Measurements from ENCODE around the gene CNBP.
"Not testable (repeated sequence)": the region's sequence is repeated elsewhere in the genome, so short reads cannot be mapped to it uniquely, and the experiment has no call there.

The CNBP gene

GRCh38 chr3:129196601-129197000 is 12.9 kb upstream of the CNBP start:
- Histone ChIP-seq H2AFZ (ENCODE audit: low read length) (no peak overlapping the region), H3K4me3 (ENCODE audit: low read length, poor library complexity, severe bottlenecking) (no peak overlapping the region), H3K9me2 (replicated peaks; ENCODE audit: low read depth, low read length) (no peaks in the 10 kb centered on the region), H3K4me2 (ENCODE audit: low read depth, low read length, poor library complexity, severe bottlenecking) (no peak overlapping the region), H3K36me3 (ENCODE audit: insufficient read depth, low read length) (no peaks in the 10 kb centered on the region), H3K27me3 (ENCODE audit: insufficient read depth, low read length, poor library complexity, severe bottlenecking) (no peaks in the 10 kb centered on the region), H3K9me3 (ENCODE audit: insufficient read depth, low read depth, low read length) (no peaks in the 10 kb centered on the region), H3K79me2 (ENCODE audit: insufficient read depth, low read length) (no peaks in the 10 kb centered on the region), H3F3A (ENCODE audit: low read depth) (no peaks in the 10 kb centered on the region), H4K20me1 (ENCODE audit: insufficient read depth, low read length, poor library complexity, severe bottlenecking) (no peaks in the 10 kb centered on the region), H3K9ac (ENCODE audit: low read depth, low read length, poor library complexity, severe bottlenecking) (no peak overlapping the region), H3K4me1 (ENCODE audit: insufficient read depth, low read length, poor library complexity, severe bottlenecking) (no peaks in the 10 kb centered on the region)
- no peak for TF ChIP-seq CTCF (conservative IDR thresholded peaks at IDR 0.05; ENCODE audit: low read length)
- no peak for TF ChIP-seq EZH2phosphoT487 (IDR thresholded peaks at IDR 0.05; ENCODE audit: borderline replicate concordance)

- Histone ChIP-seq H3K9ac (ENCODE audit: low read depth, low read length, poor library complexity, severe bottlenecking) (no peak overlapping the region), H3K9me2 (replicated peaks; ENCODE audit: low read depth, low read length) (no peaks in the 10 kb centered on the region), H3K4me1 (ENCODE audit: insufficient read depth, low read length, poor library complexity, severe bottlenecking) (no peaks in the 10 kb centered on the region), H3F3A (ENCODE audit: low read depth) (no peaks in the 10 kb centered on the region), H3K4me3 (ENCODE audit: low read length, poor library complexity, severe bottlenecking) (no peak overlapping the region), H3K9me3 (ENCODE audit: insufficient read depth, low read depth, low read length) (no peaks in the 10 kb centered on the region), H3K4me2 (ENCODE audit: low read depth, low read length, poor library complexity, severe bottlenecking) (no peak overlapping the region), H2AFZ (ENCODE audit: low read length) (no peak overlapping the region), H3K27me3 (ENCODE audit: insufficient read depth, low read length, poor library complexity, severe bottlenecking) (no peaks in the 10 kb centered on the region), H4K20me1 (ENCODE audit: insufficient read depth, low read length, poor library complexity, severe bottlenecking) (no peaks in the 10 kb centered on the region), H3K36me3 (ENCODE audit: insufficient read depth, low read length) (no peaks in the 10 kb centered on the region), H3K79me2 (ENCODE audit: insufficient read depth, low read length) (no peaks in the 10 kb centered on the region)
- no peak for TF ChIP-seq CTCF (conservative IDR thresholded peaks at IDR 0.05; ENCODE audit: low read length)
- no peak for TF ChIP-seq EZH2phosphoT487 (IDR thresholded peaks at IDR 0.05; ENCODE audit: borderline replicate concordance)
Measured at GRCh38 chr3:129195731-129196256, 12.1 kb upstream of the CNBP start.

- H3K9ac ChIP-seq (ENCODE audit: low read depth, low read length, poor library complexity, severe bottlenecking); H3K4me2 ChIP-seq (ENCODE audit: low read depth, low read length, poor library complexity, severe bottlenecking); H2AFZ ChIP-seq (ENCODE audit: low read length); H3K36me3 ChIP-seq (ENCODE audit: insufficient read depth, low read length); H3F3A ChIP-seq (ENCODE audit: low read depth); H4K20me1 ChIP-seq (ENCODE audit: insufficient read depth, low read length, poor library complexity, severe bottlenecking); H3K9me3 ChIP-seq (ENCODE audit: insufficient read depth, low read depth, low read length); H3K9me2 ChIP-seq (replicated peaks; ENCODE audit: low read depth, low read length); H3K4me1 ChIP-seq (ENCODE audit: insufficient read depth, low read length, poor library complexity, severe bottlenecking); H3K27me3 ChIP-seq (ENCODE audit: insufficient read depth, low read length, poor library complexity, severe bottlenecking); H3K4me3 ChIP-seq (ENCODE audit: low read length, poor library complexity, severe bottlenecking); H3K79me2 ChIP-seq (ENCODE audit: insufficient read depth, low read length): not testable (repeated sequence)
Measured at GRCh38 chr3:129189793-129190192, 6.1 kb upstream of the CNBP start.

GRCh38 chr3:129187857-129188256 is 4.2 kb upstream of the CNBP start:
- no peak overlapping the region for H3K4me2 ChIP-seq (ENCODE audit: low read depth, low read length, poor library complexity, severe bottlenecking)
- H3K9me2 ChIP-seq (replicated peaks; ENCODE audit: low read depth, low read length), result no peaks in the 10 kb centered on the region
- peaks cover 21% of the 10 kb centered on the region for H3K79me2 ChIP-seq (ENCODE audit: insufficient read depth, low read length)
- no peaks in the 10 kb centered on the region for H3K9me3 ChIP-seq (ENCODE audit: insufficient read depth, low read depth, low read length)
- H3K27me3 ChIP-seq (ENCODE audit: insufficient read depth, low read length, poor library complexity, severe bottlenecking), result peaks cover 4% of the 10 kb centered on the region
- H3K9ac ChIP-seq (ENCODE audit: low read depth, low read length, poor library complexity, severe bottlenecking), result no peak overlapping the region
- H3K4me1 ChIP-seq (ENCODE audit: insufficient read depth, low read length, poor library complexity, severe bottlenecking), result peaks cover 5% of the 10 kb centered on the region
- TF ChIP-seq CTCF (conservative IDR thresholded peaks at IDR 0.05; ENCODE audit: low read length) (no peak), EZH2phosphoT487 (IDR thresholded peaks at IDR 0.05; ENCODE audit: borderline replicate concordance) (no peak)
- no peaks in the 10 kb centered on the region for H3K36me3 ChIP-seq (ENCODE audit: insufficient read depth, low read length)
- H2AFZ ChIP-seq (ENCODE audit: low read length), result no peak overlapping the region
- peaks cover 4% of the 10 kb centered on the region for H4K20me1 ChIP-seq (ENCODE audit: insufficient read depth, low read length, poor library complexity, severe bottlenecking)
- H3F3A ChIP-seq (ENCODE audit: low read depth), result no peaks in the 10 kb centered on the region
- no peak overlapping the region for H3K4me3 ChIP-seq (ENCODE audit: low read length, poor library complexity, severe bottlenecking)

All from Loucy (cell line).